H9 (cell line): Measurements from ENCODE around the gene PROM1. TPM values are rescaled to one million over a fixed set of nuclear protein-coding genes. Genes with fewer than 3 reads are reported as not detected.

Experiments
- DNase-seq: peaks from one replicate; pipeline ENCODE4 v3.0.0-alpha.2; 2017
- H2AFZ ChIP-seq: one replicate; pipeline ENCODE4 v1.6.1; 2013; ENCODE audit warnings: mild to moderate bottlenecking, low read length, control low read depth, moderate library complexity
- H2AK5ac ChIP-seq: 2 replicates; pipeline ENCODE4 v1.6.1; 2013; ENCODE audit warnings: low read length, control low read depth, mixed read lengths; ENCODE audit not compliant: insufficient read length
- H2BK120ac ChIP-seq: one replicate; pipeline ENCODE4 v1.6.1; 2013; ENCODE audit warnings: low read depth, mild to moderate bottlenecking, low read length, control low read depth, inconsistent platforms; ENCODE audit not compliant: poor library complexity, severe bottlenecking
- H2BK12ac ChIP-seq: 2 replicates; pipeline ENCODE4 v1.6.1; 2013; ENCODE audit warnings: low read length, control low read depth, mixed read lengths, low read depth; ENCODE audit not compliant: insufficient read length
- H2BK15ac ChIP-seq: 2 replicates; pipeline ENCODE4 v1.6.1; 2013; ENCODE audit warnings: low read depth, low read length, control low read depth
- H2BK20ac ChIP-seq: one replicate; pipeline ENCODE4 v1.6.1; 2013; ENCODE audit warnings: low read depth, mild to moderate bottlenecking, low read length, control low read depth, inconsistent platforms; ENCODE audit not compliant: poor library complexity, severe bottlenecking
- H2BK5ac ChIP-seq: 2 replicates; pipeline ENCODE4 v1.6.1; 2013; ENCODE audit warnings: low read length, control low read depth, mixed read lengths; ENCODE audit not compliant: insufficient read length
- H3K14ac ChIP-seq: 2 replicates; pipeline ENCODE4 v1.6.1; 2013; ENCODE audit warnings: low read length, control low read depth; ENCODE audit not compliant: insufficient read depth
- H3K18ac ChIP-seq: 2 replicates; pipeline ENCODE4 v1.6.1; 2013; ENCODE audit warnings: low read depth, mild to moderate bottlenecking, mixed read lengths, low read length, control low read depth; ENCODE audit not compliant: insufficient read length
- H3K23ac ChIP-seq: 2 replicates; pipeline ENCODE4 v1.6.1; 2013; ENCODE audit warnings: low read length, control low read depth, mixed read lengths, low read depth; ENCODE audit not compliant: insufficient read length
- H3K23me2 ChIP-seq: 2 replicates; pipeline ENCODE4 v1.6.1; 2013; ENCODE audit warnings: low read depth, mild to moderate bottlenecking, mixed read lengths, low read length, control low read depth; ENCODE audit not compliant: insufficient read length, poor library complexity, severe bottlenecking
- H3K27ac ChIP-seq: 2 replicates; pipeline ENCODE4 v1.5.1; 2013; ENCODE audit warnings: low read length, control low read depth, mixed read lengths, low read depth; ENCODE audit not compliant: insufficient read length
- H3K27me3 ChIP-seq: 2 replicates; pipeline ENCODE4 v1.6.1; 2013; ENCODE audit warnings: low read length, control low read depth, inconsistent platforms; ENCODE audit not compliant: insufficient read depth
- H3K4ac ChIP-seq: 2 replicates; pipeline ENCODE4 v1.6.1; 2013; ENCODE audit warnings: low read depth, mild to moderate bottlenecking, control low read depth, inconsistent platforms, low read length, moderate library complexity
- H3K4me1 ChIP-seq: 2 replicates; pipeline ENCODE4 v1.6.1; 2013; ENCODE audit warnings: low read length, control low read depth, inconsistent platforms; ENCODE audit not compliant: insufficient read depth
- H3K4me2 ChIP-seq: 2 replicates; pipeline ENCODE4 v1.6.1; 2013; ENCODE audit warnings: low read length, control low read depth, mixed read lengths; ENCODE audit not compliant: insufficient read length, insufficient read depth
- H3K56ac ChIP-seq: 2 replicates; pipeline ENCODE4 v1.6.1; 2013; ENCODE audit warnings: low read depth, mild to moderate bottlenecking, mixed read lengths, low read length, control low read depth; ENCODE audit not compliant: insufficient read length
- H3K79me1 ChIP-seq: 2 replicates; pipeline ENCODE4 v1.6.1; 2013; ENCODE audit warnings: low read depth, mild to moderate bottlenecking, moderate library complexity, low read length, control low read depth, inconsistent platforms; ENCODE audit not compliant: insufficient read depth, poor library complexity, severe bottlenecking
- H3K79me2 ChIP-seq: 2 replicates; pipeline ENCODE4 v1.6.1; 2013; ENCODE audit warnings: low read length, control low read depth, inconsistent platforms; ENCODE audit not compliant: insufficient read depth
- H3K9ac ChIP-seq: 2 replicates; pipeline ENCODE4 v1.6.1; 2013; ENCODE audit warnings: low read length, control low read depth, mixed read lengths; ENCODE audit not compliant: insufficient read length; ENCODE audit errors: extremely low read depth
- H3K9me3 ChIP-seq: one replicate; pipeline ENCODE4 v1.6.1; 2013; ENCODE audit warnings: low read depth, low read length, inconsistent platforms; ENCODE audit not compliant: control insufficient read depth
- H3T11ph ChIP-seq: one replicate; pipeline ENCODE4 v1.6.1; 2013; ENCODE audit warnings: mild to moderate bottlenecking, low read length, control low read depth, inconsistent platforms
- H4K20me1 ChIP-seq: one replicate; pipeline ENCODE4 v1.6.1; 2013; ENCODE audit not compliant: control insufficient read depth, insufficient read length, insufficient read depth
- H4K5ac ChIP-seq: 2 replicates; pipeline ENCODE4 v1.6.1; 2013; ENCODE audit warnings: low read depth, mild to moderate bottlenecking, mixed read lengths, low read length, control low read depth; ENCODE audit not compliant: insufficient read length
- H4K8ac ChIP-seq: replicated peaks from 2 replicates; pipeline ENCODE4 v1.6.1; 2013; ENCODE audit warnings: low read length, control low read depth, mixed read lengths, low read depth; ENCODE audit not compliant: insufficient read length
- H4K91ac ChIP-seq: 2 replicates; pipeline ENCODE4 v1.6.1; 2013; ENCODE audit warnings: low read depth, mild to moderate bottlenecking, moderate library complexity, mixed read lengths, low read length, control low read depth; ENCODE audit not compliant: insufficient read length
- H3K27ac Mint-ChIP-seq, 3 experiments: 2 replicates in 2 of 3; 3 replicates in 1 of 3; pipeline ENCODE4 v1.8.0; 2020 to 2021; ENCODE audit warnings: mixed read lengths in 3 of 3, mild to moderate bottlenecking in 1 of 3, moderate library complexity in 1 of 3
- H3K27me3 Mint-ChIP-seq: 2 replicates; pipeline ENCODE4 v1.8.0; 2021; ENCODE audit warnings: low read depth, mild to moderate bottlenecking, moderate library complexity, mixed read lengths
- H3K36me3 Mint-ChIP-seq, 3 experiments: 2 replicates in 2 of 3; 3 replicates in 1 of 3; pipeline ENCODE4 v1.8.0; 2020 to 2021; ENCODE audit warnings: low read depth in 3 of 3, mixed read lengths in 3 of 3; ENCODE audit not compliant: insufficient read depth in 1 of 3
- H3K4me1 Mint-ChIP-seq, 2 experiments: 2 replicates each; pipeline ENCODE4 v1.8.0; 2020; ENCODE audit warnings: mixed read lengths in 2 of 2
- H3K4me3 Mint-ChIP-seq, 2 experiments: 2 replicates in 1 of 2; 3 replicates in 1 of 2; pipeline ENCODE4 v1.8.0; 2020 to 2021; ENCODE audit warnings: mild to moderate bottlenecking in 2 of 2, mixed read lengths in 2 of 2, moderate library complexity in 1 of 2
- H3K9me3 Mint-ChIP-seq, 2 experiments: 2 replicates in 1 of 2; 3 replicates in 1 of 2; pipeline ENCODE4 v1.8.0; 2020; ENCODE audit warnings: mild to moderate bottlenecking in 2 of 2, mixed read lengths in 2 of 2, moderate library complexity in 1 of 2
- WGBS: extraction: QIAGEN DNeasy Blood & Tissue Kit; methylation state at CpG from one replicate; pipeline ENCODE4 v1.1.7; 2013; ENCODE audit warnings: missing lambda C conversion rate, low lambda C conversion rate, mixed read lengths; ENCODE audit not compliant: insufficient read length; ENCODE audit errors: extremely low coverage; 5-methylcytosine and 5-hydroxymethylcytosine counted together
- total RNA-seq: library from RNA; stranded (reverse); gene quantifications from 2 replicates; pipeline ENCODE4 v1.2.1, GENCODE V29; 2021
- TF ChIP-seq, protein P1 (sequence below): fragments of 200-600 bp; sonication (generic); conservative IDR thresholded peaks from 3 replicates; pipeline ENCODE4 v1.8.0; 2021; ENCODE audit warnings: antibody characterized with exemption, mild to moderate bottlenecking

Gene PROM1
- total RNA-seq, 1 experiment from 2014 or later = 98.3 TPM

DNA sequence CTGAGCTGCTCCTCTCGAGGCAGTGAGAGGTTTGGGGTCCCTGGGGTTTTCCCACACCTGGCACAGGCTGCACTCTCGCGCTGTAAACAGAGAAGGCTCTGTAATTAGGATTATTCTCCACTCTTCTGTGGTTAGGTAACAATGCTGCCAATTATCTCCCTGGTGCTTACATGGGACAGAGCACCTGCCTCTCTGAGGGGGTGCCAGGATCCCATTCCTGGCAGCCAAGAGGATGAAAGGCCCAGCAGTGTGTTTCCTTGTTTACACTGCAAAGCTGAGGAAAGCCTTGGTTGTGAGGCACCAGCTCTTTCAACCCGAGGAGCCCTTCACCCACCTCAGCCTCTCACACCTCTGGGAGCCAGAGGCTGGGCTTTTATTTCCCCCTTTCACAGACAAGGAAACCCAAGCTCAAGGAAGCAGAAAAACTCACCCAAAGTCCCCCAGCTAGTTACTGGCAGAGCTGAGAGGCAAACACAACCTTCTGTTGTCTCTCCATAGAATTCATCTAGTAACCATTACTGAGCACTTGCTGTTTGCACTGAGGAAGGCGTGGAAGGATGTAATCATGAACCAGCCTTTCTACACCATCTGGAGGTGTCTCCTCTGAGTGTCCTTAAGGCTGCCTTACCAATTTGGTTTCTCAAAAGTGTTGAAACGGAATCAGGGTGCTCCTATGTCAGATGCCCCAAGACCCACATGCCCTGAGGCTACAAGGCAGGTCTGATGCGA is 39.7 kb upstream of the PROM1 start:
- no peak overlapping the region for H3K56ac ChIP-seq
- no peak overlapping the region for H3K4me3 Mint-ChIP-seq
- H3K27me3 ChIP-seq = no peaks in the 10 kb centered on the region
- H3K79me2 ChIP-seq = no peaks in the 10 kb centered on the region
- H3K9me3 ChIP-seq = no peaks in the 10 kb centered on the region
- H2BK120ac ChIP-seq = no peak overlapping the region
- no peak overlapping the region for H3K27ac ChIP-seq
- no peak overlapping the region for H2BK20ac ChIP-seq
- no CpG with 5 or more reads among the region's 7 CpGs for WGBS
- no peak overlapping the region for H3T11ph ChIP-seq
- no peaks in the 10 kb centered on the region for H3K9me3 Mint-ChIP-seq
- H3K9ac ChIP-seq = no peak overlapping the region
- no peak overlapping the region for H2BK12ac ChIP-seq
- H3K4me1 Mint-ChIP-seq = peaks cover 0 to 9% of the 10 kb centered on the region in 2 experiments; a peak in 2 of 4 replicates
- H4K91ac ChIP-seq = no peak overlapping the region
- H3K36me3 Mint-ChIP-seq = no peaks in the 10 kb centered on the region
- H3K4me1 ChIP-seq = no peaks in the 10 kb centered on the region
- no peak overlapping the region for H2BK15ac ChIP-seq
- H4K20me1 ChIP-seq = no peaks in the 10 kb centered on the region
- DNase-seq = no peak
- no peak overlapping the region for H3K4ac ChIP-seq
- no peak overlapping the region for H3K18ac ChIP-seq
- no peaks in the 10 kb centered on the region for H3K79me1 ChIP-seq
- no peak overlapping the region; a peak in 1 of 7 replicates for H3K27ac Mint-ChIP-seq
- TF ChIP-seq, protein P1, sequence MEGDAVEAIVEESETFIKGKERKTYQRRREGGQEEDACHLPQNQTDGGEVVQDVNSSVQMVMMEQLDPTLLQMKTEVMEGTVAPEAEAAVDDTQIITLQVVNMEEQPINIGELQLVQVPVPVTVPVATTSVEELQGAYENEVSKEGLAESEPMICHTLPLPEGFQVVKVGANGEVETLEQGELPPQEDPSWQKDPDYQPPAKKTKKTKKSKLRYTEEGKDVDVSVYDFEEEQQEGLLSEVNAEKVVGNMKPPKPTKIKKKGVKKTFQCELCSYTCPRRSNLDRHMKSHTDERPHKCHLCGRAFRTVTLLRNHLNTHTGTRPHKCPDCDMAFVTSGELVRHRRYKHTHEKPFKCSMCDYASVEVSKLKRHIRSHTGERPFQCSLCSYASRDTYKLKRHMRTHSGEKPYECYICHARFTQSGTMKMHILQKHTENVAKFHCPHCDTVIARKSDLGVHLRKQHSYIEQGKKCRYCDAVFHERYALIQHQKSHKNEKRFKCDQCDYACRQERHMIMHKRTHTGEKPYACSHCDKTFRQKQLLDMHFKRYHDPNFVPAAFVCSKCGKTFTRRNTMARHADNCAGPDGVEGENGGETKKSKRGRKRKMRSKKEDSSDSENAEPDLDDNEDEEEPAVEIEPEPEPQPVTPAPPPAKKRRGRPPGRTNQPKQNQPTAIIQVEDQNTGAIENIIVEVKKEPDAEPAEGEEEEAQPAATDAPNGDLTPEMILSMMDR = no peak
- no peaks in the 10 kb centered on the region for H3K23me2 ChIP-seq
- peaks cover 10% of the 10 kb centered on the region for H3K27me3 Mint-ChIP-seq
- no peak overlapping the region for H3K23ac ChIP-seq
- H2AK5ac ChIP-seq = no peak overlapping the region
- no peak overlapping the region for H2AFZ ChIP-seq
- no peak overlapping the region for H3K14ac ChIP-seq
- no peak overlapping the region for H3K4me2 ChIP-seq
- no peak overlapping the region for H4K5ac ChIP-seq
- no peak overlapping the region for H4K8ac ChIP-seq
- no peak overlapping the region for H2BK5ac ChIP-seq
